Stimulated activated CD8-positive, alpha-beta memory T cell treated with anti-CD3 and anti-CD28 coated beads, Interleukin-4, amount 100 ng/mL, for 48 hours (primary cell): ENCODE measurements around the gene PLAC9.
"Not testable (repeated sequence)": the region's sequence is repeated elsewhere in the genome, so short reads cannot be mapped to it uniquely, and the experiment has no call there.

Experiments
- DNase-seq: peaks from one replicate; pipeline ENCODE4 v3.0.0-alpha.2; 2020

The PLAC9 gene, protein sequence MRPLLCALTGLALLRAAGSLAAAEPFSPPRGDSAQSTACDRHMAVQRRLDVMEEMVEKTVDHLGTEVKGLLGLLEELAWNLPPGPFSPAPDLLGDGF

DNA sequence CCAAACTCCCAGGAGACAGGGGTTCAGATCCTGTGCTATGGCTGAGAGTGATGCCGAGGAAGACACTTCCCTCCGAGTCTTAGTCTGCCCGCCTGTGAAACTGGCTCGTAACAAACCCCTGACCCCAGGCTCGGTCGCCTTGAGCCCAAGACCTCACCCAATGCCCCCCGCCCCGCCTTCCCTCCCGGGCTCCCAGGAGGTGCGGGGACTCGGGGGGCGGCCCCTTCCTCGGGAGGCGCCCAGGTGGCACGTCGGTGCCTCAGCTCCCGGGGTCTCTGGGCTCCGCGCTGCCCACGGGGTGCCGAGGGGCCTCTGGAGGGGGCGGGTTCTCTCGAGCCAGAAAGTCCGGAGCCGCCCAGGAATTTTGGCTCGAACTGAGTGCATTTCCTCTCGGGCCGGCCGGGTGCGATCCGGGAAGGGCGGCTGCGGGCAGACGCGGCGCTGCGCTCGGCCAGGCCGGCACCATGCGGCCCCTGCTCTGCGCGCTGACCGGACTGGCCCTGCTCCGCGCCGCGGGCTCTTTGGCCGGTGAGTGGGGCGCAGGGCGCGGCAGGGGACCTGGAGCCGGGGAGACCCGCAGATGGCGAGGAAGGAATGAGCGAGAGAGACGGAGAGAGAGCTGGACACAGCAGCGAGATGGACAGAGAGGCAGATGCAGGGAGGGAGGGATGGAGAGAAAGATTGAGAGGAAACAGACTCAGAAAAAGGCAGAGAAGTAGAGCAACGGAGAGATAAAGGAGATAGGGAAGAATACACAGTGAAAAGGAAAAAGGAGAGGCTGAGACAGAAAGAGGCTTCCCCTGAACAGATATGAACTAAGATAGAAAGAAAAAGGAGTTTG lies at the start of gene PLAC9:
Gene PLAC9 (plus strand): TSS at position 432 of the 841 bp plus-strand sequence. CDS start 33 bp downstream, at position 465.
- DNase-seq = no peak

GRCh38 chr10:80090121-80090520 lies 42.4 kb upstream of the PLAC9 start:
- DNase-seq = no peak

- no peak for DNase-seq
These were observed 38.3 kb upstream of the PLAC9 start for GRCh38 chr10:80094231-80094630.

GRCh38 chr10:80098272-80098671 lies 34.3 kb upstream of the PLAC9 start:
- DNase-seq = not testable (repeated sequence)

DNA sequence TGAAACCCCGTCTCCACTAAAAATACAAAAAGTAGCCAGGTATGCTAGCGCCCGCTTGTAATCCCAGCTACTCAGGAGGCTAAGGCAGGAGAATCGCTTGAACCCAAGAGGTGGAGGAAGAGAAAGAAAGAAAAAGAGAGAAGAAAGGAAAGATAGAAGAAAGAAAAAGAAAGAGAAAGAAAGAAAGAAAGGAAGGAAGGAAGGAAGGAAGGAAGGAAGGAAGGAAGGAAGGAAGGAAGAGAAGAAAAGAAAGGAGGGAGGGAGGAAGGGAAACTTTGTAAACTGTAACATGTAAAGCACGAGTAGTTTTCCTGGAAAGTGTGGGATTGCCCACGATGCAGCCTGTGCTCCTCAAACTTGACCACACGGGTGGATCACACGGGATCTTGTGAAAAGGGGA lies 33.2 kb upstream of the PLAC9 start:
- DNase-seq = not testable (repeated sequence)

GRCh38 chr10:80100116-80100515 lies 32.4 kb upstream of the PLAC9 start:
- no peak for DNase-seq

DNA sequence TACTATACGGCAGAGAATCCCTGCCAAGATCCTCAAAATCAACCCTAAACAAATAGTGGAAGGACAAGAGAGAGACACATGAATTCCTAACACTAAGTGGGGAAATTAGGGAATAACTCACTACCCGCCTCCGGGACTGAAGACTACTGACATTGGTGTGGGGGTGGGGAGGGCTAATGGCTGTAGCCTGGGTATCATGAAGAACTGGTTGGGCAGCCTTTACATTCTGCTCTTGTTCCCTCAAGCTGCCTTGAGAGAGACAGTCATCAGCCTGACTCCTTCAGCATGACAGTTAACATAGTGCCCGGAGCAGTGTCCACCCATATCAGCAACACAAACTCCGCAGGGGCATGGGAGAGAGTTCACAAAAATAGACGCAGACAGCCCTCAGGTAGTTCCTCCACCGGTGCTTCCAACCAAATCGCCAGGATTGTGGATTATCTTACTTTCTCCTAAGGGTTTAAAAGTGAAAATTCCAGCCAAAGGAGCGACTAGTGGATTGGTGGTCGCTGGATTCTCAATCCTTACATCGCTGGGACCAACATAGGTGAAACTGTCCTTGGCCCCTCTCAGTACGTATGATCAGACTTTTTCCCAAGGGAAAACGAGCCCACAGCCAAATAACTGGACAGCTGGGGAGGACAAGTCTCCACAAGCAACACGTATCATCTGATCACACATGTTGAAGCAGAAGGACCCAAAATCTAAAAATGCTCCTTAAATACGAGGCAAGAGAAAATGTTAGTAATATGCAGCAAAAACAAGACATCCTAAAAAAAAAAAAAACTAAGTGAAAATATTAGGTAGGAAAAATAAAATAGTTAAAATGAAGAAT lies 31.5 kb upstream of the PLAC9 start:
- DNase-seq = no peak

DNA sequence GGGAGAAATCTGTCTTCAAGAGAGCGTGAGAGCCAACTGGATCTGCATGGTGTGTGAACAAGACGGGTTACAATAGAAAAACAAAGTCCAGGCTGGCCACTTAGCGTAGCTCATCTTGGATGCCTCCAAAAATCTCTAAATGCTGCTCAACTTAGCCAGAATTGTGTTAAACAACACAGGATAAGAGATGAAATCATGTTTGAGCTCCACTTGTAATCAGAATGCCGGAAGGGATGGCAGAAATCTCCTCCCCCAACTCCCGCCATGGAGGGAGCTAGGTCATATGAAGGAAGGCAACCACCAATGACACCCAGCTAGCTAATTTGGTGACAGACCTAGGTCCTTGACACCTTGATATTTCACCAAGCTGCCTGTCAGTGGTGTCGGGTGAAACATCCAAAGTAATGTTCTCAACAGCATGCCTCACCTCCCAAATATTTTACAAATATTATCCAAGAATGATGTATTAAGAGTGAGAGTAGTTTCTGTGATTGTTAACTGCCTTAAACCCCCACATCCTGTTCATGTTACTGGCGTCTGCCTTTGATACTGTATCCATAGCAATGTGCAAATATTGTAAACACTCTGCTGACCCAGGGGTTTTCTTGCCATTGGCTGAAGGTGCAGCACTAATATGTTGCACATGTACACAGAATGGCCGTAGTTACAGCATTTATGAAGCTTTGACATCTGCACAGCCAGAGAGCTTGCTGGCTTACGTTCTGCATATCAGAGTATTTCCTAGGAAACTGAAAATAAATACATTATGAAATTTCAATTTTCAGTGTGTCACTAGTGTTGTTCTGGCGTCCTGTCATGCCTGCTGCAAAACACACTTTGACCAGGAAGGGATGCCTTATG lies 28.2 kb upstream of the PLAC9 start:
- no peak for DNase-seq

GRCh38 chr10:80108576-80109239 lies 23.8 kb upstream of the PLAC9 start:
- DNase-seq = no peak

- DNase-seq = no peak
These were observed 21.5 kb upstream of the PLAC9 start for GRCh38 chr10:80110986-80111385.

- no peak for DNase-seq
These were observed 13.9 kb upstream of the PLAC9 start for GRCh38 chr10:80118669-80119068.

GRCh38 chr10:80122110-80122710 lies 10.3 kb upstream of the PLAC9 start:
- DNase-seq = no peak

- DNase-seq = no peak
These were observed 9.8 kb upstream of the PLAC9 start for GRCh38 chr10:80122746-80123145.

GRCh38 chr10:80126876-80127275 lies 5.7 kb upstream of the PLAC9 start:
- no peak for DNase-seq

GRCh38 chr10:80131499-80131901 lies 1.0 kb upstream of the PLAC9 start:
- DNase-seq = no peak

GRCh38 chr10:80133206-80133605 lies 676 bp downstream of the PLAC9 start:
- DNase-seq = no peak

DNA sequence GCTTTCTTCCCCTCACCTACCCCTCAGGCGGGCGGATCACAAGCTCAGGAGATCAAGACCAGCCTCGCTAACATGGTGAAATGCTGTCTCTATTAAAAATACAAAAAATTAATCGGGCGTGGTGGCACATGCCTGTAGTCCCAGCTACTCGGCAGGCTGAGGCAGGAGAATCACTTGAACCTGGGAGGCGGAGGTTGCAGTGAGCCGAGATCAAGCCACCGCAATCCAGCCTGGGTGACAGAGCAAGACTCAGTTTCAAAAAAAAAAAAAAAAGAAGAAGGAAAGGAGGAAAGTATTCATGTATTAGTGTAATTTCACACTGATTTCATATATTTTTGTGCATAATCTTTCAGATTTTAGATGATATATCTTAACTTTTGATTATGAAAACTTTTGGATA lies 1.2 kb downstream of the PLAC9 start:
- DNase-seq = not testable (repeated sequence)

DNA sequence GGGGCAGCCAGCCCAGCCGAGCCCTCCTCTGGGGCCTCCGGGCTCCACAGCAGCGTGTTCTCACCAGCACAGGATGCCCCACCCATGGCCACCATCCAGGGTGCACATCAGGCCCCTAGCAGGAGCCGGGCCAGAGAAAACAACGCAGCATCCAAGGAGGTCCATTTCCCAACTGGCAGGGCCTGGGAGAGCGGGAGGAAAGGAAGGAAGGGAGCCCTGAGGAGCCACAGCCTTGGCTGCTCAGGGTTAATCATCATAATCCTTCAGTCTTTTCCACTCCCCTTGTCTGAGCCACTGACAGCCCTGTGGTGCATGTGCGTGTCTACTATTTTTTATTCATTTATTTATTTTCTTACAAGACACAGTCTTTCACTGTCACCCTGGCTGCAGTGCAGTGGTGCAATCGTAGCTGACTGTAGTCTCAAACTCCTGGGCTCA lies 3.6 kb downstream of the PLAC9 start:
- DNase-seq = no peak

DNA sequence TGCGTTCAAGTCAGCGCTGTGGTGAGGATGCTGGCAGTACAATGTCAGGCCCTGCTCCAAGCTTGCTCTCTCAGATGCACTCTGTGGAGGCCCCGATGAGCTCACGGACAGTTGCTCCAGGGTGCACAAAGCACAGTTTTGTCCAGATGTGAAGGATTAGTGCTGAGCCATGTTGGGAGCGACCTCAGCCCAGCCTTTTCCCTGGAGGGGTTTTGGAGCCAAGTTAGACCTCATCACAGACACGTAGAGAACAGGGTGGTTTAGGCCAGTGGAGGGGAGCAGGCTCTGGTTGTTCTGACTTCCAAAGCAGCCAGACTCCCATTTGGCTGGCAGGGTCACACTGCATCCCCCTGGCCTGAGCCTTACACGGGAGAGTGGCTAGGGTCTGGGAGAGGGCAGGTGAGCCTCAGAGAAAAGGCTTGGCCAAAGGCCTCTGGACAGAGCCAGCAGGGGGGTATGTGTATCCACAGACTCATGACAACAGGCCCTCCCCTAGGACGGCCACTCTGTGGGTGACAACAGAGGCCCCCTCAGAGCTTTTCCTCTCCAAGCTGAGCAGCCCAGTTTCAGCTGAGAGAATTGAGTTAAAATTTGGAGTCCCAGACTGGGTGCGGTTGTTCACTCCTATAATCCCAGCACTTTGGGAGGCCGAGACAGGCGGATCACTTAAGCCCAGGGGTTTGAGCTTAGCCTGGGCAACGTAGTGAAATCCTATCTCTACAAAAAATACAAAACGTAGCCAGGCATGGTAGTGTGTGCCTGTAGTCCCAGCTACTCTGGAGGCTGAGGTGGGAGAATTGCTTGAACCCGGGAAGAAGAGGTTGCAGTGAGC lies 4.7 kb downstream of the PLAC9 start:
- DNase-seq = no peak

- DNase-seq = no peak
These were observed 5.4 kb downstream of the PLAC9 start for GRCh38 chr10:80137920-80138319.

GRCh38 chr10:80139265-80139664 lies 6.7 kb downstream of the PLAC9 start:
- no peak for DNase-seq
